GM21381 (cell line): ENCODE data around the gene CDR2L.
"Not testable (repeated sequence)": the region's sequence is repeated elsewhere in the genome, so short reads cannot be mapped to it uniquely, and the experiment has no call there.

ENCODE experiments used
- ATAC-seq: cut with Tn5 transposase; IDR thresholded peaks from one replicate; pipeline ENCODE4 v1.9.1; 2021; ENCODE audit warnings: mild to moderate bottlenecking, moderate library complexity; ENCODE audit not compliant: unreplicated experiment

The CDR2L gene

DNA sequence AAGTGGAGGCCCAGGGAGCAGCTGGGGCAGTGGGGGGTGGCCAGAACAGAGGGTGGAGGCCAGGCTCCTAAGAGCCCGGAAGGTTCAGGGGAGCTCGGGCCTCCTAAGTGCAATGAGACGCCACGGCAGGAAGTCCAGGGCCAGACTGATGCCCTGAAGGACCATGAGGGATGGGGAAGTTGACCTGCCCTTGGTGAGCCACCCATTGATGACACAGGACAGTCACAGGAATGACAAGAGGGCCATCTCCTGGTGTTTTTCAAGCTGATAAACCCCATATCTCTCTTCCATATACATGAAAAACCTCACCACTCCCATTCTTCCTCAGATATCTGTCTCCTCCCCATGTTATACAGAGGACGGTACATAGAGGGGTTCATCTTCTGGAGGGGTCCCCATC lies 19.2 kb downstream of the CDR2L start:
- ATAC-seq = no peak

DNA sequence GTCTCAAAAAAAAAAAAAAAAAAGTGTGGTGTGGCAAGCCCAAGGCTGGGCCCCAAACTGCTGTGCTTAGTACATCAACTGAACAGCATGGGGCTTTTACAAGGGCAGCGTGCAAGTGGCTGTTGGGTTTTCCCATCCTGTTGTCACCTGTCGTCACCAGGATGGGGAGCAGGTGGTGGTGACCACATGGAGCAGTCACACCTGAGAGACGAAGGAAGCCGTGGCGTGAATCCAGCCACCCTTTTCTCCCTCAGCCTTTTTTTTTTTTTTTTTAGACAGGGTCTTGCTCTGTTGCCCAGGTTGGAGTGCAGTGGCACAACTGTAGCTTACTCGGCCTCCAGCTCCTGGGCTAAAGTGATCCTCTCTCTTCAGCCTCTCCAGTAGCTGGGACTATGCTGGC lies 20.9 kb downstream of the CDR2L start:
- ATAC-seq = no peak

DNA sequence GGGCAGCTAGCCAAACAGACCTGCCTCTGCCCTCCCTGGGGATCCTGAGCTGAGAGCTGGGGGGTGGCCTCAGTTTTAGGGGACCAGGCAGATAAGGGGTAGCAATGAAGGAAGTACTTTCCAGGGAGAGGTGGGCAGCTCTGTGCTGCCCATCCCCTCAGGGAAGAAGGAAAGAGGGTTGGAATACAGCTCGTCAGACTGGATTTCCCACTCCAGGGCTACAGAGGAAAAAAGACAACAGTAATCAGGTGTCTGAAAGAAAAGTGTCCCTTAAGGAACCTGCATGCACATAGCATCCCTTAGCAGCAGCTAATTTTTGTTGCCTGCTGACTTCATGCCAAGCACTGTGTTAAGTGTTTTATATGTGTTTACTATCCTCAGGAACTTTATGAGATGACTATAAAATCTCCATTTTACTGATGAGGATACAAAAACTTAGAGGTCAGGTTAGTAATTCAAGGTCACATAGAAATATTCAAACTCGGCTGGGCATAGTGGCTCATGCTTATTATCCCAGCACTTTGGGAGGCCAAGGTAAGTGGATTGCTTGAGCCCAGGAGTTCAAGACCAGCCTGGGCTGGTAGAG lies 21.8 kb downstream of the CDR2L start:
- no peak for ATAC-seq

DNA sequence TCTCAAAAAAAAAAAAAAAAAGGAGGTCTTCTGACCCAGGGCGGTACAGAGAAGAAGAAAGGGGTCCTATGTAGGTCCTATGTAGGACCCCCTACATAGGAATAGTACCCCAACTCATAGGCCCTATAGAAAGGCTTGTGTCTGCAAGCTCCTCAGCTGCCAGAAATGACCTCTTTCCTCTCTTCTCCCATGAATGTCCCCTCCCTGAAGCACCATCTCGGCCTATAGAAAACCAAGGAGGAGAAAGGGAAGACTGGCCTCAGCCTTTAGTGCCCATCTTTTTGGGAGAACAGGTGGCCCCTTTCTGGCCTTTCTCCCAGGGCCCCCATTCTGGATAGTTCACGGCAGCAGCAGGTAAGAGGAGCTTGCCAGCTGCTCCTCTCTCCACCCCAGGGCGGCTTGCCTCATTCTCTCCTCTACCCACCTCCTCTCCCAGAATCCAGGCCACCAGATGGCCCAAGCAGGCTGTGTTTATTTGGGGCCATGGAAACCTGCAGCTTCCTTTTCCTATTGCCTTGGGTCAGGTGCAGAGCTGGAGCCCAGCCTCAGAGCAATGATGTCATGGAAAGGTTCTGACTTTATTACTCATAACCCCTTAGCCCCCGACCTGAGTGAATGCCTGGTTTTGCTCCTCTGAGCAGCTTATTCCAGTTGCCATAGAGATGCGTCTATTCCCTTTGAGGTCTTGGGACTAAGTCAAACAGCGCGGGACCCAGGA lies 23.4 kb downstream of the CDR2L start:
- ATAC-seq = no peak

DNA sequence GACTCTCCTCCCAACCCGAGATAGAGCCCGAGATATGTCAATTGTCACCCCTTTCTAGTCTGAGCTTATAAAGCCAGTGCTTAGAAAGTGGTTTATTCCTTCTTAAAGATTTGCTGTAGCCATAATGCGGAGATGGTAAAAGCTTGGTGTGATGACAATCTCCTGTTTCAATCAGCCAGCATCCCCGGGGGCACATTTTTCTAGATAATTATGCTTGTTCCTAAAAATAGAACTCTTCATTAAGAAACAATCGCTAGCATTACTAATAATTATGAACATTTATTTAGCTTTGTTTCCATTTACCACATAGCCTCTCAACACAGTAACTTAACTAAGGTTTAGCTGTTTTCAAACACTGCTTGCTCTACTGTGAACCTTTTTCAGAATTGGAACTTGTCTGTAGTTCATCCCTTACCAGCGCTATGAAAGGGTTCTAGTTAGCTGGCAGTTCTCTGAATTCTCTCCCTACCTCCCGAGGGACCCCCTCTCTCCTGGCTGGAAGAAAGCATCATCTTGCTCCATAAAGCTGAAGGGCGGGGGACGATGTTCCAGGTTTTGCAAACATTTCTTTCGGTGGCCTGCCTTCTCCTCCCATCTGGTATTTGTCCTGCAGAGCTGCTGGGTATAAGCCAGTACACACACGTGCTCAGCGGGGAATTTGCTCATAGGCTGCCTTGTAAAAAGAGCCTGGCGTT lies 24.1 kb downstream of the CDR2L start:
- no peak for ATAC-seq

DNA sequence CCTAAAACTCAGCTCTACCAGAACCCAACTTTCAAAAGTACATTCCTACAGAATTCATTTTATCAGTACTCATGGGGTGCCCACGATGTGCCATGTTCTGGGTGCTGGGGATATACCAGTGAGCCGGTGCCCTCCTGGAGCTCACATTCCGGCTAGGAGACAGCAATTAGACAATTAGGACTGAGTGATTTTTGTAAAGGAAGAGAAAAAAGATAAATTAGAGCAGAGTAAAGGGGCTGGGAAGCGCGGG lies 24.6 kb downstream of the CDR2L start:
- ATAC-seq = no peak

DNA sequence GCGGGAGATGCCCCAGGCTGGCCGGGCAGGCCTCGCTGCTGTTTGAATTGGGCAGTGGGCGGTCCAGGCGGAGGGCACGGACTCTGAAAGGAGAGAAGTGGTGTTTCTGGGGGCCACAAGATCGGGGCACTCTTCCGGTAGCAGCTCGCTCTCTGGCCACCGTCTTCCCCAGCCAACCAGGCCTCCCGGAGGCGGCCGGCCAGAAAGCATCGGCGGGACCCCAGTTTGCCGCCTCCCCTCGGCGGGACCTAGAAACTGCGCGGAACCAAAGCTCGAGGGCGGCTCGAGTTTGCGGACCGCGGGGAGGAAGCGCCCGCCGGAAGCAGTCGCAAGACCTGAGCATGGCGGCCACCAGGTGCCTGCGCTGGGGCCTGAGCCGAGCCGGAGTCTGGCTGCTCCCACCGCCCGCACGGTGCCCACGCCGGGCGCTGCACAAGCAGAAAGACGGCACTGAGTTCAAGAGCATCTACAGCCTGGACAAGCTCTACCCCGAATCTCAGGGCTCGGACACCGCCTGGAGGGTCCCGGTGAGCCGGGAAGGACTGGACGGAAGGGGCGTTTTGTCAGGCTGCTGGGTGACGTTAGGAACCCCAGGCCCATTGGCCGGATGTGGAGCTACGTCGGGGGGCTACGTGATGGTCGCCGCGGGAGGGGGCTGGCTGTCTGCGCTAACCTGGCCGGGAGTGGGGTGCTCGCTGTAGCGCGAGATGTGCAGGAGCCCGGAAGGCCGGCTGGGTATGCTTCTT lies 25.1 kb downstream of the CDR2L start, which contains the start of gene MRPL58:
Gene MRPL58 (plus strand): TSS at position 325 of the 746 bp plus-strand sequence. CDS start 17 bp downstream, at position 342.
- peak; percentile 87 for ATAC-seq

DNA sequence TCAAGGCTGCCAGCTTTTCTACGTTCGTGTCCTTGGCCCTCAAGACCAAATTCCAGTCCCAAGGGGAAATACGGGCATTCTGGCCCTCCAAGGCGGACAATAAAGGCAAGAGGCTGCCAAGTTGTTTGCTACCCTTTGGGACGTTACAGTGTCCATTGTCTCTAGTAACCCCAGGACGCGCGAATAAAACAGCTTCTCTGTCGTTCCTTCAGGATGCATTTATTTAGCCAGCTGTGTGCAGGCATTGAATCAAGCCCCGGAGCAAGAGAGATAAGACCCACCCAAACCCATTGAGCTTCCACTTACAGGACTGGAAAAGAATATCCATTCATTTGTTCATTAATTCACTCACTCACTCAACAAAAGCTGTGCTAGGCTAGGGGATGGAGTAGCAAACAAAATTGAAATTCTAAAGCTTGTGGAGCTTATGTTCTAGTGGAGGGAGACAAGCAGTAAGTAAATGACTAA lies 25.7 kb downstream of the CDR2L start:
- ATAC-seq = no peak

DNA sequence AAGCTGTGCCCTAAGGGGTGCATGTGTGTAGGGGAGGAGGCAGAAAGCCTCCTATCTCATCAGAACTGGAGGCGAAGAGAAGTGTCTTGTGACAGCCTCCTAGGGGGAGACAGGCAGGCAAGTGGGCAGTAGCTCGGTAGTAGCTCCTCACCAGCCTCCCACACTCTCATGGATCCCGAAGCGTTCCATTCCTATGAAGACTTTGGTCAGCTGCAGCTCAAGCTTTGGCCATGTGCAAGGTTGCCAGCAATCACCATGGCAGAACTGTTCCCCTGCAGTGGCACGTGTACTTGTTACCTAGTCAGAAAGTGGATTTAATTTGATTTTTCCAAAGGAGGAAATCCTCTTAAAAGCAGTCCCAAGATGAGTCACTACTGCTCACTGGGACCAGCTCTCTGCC lies 31.7 kb downstream of the CDR2L start:
- ATAC-seq = no peak

DNA sequence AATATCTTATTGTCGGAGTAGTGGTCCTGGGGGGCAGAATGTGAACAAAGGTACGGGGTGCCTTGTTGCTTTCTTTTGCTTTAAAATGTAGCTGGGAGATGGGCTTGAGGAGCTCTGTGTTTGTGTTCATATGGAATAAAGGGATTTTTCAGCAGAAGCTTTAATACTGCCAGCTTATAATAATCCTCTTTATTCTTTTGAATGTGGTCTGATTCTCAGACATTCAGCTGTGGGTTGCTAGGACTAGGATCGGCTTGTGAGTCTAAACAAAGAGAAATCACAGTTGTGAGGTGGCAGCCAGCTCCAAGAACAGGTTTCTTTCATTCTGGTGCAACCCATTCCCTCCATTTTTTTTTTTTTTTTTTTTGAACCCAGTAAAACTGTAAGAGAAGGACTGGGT lies 32.3 kb downstream of the CDR2L start:
- ATAC-seq = no peak

DNA sequence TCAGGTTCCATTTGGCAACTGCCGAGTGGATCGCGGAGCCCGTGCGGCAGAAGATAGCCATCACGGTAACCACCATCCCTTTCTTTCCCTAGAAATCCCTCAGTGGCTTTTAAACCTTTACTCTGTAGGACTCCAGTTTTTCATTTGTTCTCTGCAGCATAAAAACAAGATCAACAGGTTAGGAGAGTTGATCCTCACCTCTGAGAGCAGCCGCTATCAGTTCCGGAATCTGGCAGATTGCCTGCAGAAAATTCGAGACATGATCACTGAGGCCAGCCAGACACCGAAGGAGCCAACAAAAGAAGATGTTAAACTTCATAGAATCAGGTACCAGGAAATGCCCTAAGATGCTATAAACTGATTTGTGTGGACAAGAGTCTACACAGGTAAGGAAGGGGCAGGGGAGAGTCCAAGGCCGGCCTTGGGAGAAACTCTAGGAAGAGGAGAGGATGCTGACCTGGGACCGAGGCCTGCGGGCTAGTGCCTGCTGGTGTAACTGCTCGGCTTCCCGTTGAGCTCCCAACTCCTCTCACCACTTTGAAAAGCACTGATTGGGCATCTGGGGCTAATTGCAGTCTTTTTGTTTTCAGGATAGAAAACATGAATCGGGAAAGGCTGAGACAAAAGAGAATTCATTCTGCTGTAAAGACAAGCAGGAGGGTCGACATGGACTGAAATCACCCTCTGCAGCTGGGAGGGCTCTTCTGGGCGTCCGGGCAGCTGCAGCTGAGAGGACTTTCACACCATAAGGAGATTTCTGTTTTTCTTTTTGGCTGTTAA lies 33.1 kb downstream of the CDR2L start:
- no peak for ATAC-seq

DNA sequence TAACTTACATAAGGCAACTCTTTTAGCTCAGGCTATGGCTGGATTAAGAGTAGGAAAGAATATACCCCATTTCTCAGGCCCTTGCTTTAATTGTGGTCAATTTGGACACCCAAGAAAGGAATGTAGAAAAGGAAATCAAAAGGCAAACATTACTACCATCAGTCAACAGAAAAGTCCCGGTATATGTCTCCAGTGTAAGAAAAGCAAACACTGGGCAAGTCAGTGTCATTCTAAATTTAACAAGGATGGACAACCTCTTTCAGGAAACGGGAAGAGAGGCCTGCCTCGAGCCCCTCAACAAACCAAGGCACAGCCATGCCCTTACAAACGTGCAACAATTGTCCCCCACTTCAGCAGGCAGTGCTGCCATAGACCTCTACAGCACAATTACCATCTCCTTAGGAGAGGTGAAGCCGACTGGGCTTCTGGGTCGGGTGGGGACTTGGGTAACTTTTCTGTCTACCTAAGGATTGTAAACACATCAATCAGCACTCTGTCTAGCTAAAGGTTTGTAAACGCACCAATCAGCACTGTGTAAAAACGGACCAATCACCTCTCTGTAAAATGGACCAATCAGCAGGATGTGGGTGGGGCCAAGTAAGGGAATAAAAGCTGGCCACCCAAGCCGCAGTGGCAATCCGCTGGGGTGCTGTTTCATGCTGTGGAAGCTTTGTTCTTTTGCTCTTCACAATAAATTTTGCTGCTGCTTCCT lies 37.4 kb downstream of the CDR2L start:
- ATAC-seq = no peak

DNA sequence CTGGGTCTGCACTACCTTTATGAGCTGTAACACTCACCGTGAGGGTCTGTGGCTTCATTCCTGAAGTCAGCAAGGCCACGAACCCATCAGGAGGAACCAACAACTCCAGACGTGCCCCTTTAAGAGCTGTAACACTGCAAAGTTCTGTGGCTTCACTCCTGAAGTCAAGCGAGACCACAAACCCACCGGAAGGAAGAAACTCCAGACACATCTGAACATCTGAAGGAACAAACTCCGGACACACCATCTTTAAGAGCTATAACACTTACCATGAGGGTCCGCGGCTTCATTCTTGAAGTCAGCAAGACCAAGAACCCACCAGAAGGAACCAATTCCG lies 37.9 kb downstream of the CDR2L start:
- not testable (repeated sequence) for ATAC-seq

DNA sequence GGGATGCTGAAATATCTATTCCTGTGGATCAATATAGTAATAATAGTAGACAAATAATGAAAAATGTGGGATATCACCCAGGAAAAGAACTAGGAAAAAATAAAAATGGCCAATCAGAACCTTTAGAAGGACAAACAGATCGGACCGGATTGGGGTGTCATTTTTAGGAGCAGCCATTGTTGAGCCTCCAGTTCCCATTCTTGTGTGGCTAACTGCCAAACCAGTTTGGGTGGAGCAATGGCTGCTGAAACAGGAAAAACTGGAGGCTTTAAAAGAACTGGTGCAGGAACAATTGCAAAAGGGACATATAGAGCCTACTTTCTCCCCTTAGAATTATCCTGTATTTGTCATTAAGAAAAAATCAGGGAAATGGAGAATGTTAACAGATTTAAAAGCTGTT lies 39.2 kb downstream of the CDR2L start:
- ATAC-seq = not testable (repeated sequence)

DNA sequence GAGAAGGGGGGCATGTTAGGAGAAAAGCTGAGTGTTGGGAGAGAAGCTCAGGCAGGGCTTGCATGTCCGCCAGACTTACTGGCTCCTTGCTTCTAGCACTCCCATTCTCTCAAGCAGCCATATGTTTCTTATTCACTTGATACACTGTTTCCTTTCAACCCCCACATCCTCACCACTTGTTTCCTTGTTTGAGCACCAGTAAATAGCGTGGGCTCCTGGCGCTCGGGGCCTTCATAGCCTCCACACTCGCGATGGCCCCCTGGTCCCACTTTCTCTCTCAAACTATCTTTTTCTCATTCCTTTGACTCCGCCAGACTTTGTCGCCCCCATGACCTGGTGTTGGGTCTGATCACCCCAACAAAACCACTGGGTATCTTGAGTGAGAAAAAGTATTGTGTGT lies 42.7 kb downstream of the CDR2L start:
- no peak for ATAC-seq

DNA sequence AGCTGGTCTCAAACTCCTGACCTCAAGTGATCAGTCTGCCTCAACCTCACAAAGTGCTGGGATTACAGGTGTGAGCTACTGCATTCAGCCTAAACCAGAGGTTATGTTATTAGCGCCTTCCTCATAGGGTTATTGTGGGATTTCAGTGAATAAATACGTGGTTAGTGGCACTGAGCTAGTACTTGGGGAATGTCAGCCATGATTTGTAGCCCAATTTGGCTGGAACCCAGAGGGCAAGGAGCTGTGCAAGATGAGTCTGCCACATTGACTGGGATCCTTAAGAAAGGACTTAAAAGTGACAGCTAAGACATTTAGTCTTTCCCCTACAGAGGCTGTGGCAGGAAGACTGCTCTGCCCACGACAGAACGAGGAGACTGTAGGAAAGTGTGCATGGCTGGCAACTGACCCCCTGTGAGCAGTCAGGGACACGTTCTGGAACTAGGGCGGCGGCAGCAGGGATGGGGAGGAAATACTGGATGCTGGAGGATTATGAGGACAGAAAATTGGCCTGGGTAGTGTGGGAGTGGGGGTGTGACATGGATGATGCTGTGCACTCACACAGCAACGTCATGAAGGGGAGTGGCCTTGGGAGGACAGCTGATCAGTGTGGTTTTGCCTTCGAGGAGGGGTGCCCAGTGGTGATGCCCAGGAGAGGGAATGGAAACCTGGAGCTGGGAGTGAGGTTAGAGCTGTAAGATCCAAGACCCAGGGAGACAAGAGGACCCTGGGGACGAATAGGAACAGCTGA lies 44.7 kb downstream of the CDR2L start:
- no peak for ATAC-seq

DNA sequence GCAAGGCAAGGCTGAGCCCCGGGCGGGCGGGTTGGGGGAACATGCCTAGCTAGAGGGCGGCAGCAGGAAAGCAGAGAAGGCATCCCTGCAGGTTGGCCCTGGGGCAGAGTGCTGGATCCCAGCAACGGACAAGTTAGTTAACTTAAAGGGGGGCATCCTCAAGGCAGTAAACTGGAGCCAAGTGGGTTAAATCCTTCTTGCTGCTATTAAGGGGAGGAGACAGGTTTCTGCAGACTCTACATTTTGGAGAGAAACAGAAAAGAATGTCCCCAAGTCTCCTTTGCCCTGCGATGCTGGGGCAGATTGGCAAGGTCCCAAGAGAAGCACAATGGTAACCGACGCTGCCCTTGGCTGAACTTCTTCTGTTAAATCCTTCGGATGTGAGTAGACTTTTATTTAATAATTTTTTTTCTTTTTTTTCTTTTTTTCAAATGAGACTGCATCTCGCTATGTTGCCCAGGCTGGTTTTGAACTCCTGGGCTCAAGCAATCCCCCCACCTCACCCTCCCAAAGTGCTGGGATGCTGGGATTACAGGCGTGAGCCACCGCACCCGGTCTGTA lies 45.4 kb downstream of the CDR2L start:
- ATAC-seq = no peak

DNA sequence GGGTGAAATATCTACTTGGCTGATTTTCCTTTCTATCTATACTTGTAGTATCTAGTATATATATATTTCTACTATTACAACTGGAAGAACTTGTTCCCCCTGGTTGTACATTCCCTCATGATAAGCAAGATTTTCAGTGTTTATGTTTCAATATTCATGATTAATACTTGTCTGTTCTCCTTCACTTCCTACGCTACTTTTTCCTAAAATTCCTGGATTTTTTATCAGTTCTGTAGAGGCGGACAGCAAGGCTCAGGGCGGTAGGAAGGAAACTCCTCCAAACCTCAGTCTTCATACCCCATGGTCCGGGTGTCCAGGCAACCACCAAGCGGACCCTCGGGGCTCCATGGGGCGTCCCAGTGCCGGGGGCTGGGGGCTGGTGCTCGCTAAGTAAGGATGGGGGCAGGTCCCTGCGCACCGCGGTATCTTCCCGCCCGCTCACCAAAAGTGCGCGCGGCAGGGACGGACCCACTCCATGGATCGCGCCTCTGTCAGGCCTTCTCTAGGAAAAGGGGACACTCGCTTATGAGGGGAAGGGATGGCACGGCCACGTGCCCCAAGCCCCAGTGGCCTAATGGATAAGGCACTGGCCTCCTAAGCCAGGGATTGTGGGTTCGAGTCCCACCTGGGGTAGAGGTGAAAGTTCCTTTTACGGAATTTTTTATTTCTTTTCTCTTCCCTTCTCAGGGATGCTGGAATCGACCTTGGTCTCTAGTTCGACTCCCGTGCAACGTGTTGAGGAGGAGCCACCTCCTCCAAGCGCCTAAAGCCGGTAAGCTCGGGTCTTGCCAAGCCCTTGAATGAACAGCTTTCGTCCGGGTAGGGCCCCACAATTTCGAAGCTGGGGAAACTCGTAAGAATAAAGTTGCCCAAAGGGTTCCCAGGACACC lies 46.2 kb downstream of the CDR2L start:
- ATAC-seq = peak; percentile 45
